OCI-LY1 (cell line): ENCODE results near the gene ZNF665.
"Not testable (repeated sequence)": the region's sequence is repeated elsewhere in the genome, so short reads cannot be mapped to it uniquely, and the experiment has no call there.

Source experiments
- H2AFZ ChIP-seq: fragments of 200-600 bp; sonication (generic), shearing (Covaris generic); 2 replicates; pipeline ENCODE4 v1.6.0; 2014; ENCODE audit warnings: antibody characterized with exemption, mild to moderate bottlenecking, low read length
- H3F3A ChIP-seq: fragments of 200-600 bp; sonication (generic), shearing (Covaris generic); 2 replicates; pipeline ENCODE4 v1.6.0; 2014; ENCODE audit warnings: mild to moderate bottlenecking, antibody characterized with exemption, low read length, moderate library complexity; ENCODE audit not compliant: insufficient read depth
- H3K27ac ChIP-seq: fragments of 200-600 bp; sonication (generic); 2 replicates; pipeline ENCODE4 v1.5.1; 2014; ENCODE audit warnings: low read length, mixed run types, mild to moderate bottlenecking, low read depth; ENCODE audit not compliant: poor library complexity, severe bottlenecking
- H3K27me3 ChIP-seq: fragments of 200-600 bp; sonication (generic); 2 replicates; pipeline ENCODE4 v1.6.0; 2014; ENCODE audit warnings: antibody characterized with exemption, mild to moderate bottlenecking, low read length, moderate library complexity; ENCODE audit not compliant: insufficient read depth
- H3K36me3 ChIP-seq: fragments of 200-600 bp; sonication (generic); 2 replicates; pipeline ENCODE4 v1.6.1; 2014; ENCODE audit warnings: mild to moderate bottlenecking, antibody characterized with exemption, low read length, moderate library complexity, mixed read lengths; ENCODE audit not compliant: insufficient read depth
- H3K4me1 ChIP-seq: fragments of 200-600 bp; sonication (generic); 2 replicates; pipeline ENCODE4 v1.5.1; 2014; ENCODE audit warnings: mild to moderate bottlenecking, low read length, moderate library complexity; ENCODE audit not compliant: insufficient read depth, severe bottlenecking
- H3K4me2 ChIP-seq: fragments of 200-600 bp; sonication (generic), shearing (Covaris generic); 2 replicates; pipeline ENCODE4 v1.6.1; 2014; ENCODE audit warnings: low read length
- H3K4me3 ChIP-seq: fragments of 200-600 bp; sonication (generic); 2 replicates; pipeline ENCODE4 v1.5.1; 2014; ENCODE audit warnings: low read length, low read depth, mild to moderate bottlenecking, mixed read lengths; ENCODE audit not compliant: poor library complexity, severe bottlenecking
- H3K79me2 ChIP-seq: fragments of 200-600 bp; shearing (Covaris generic); 2 replicates; pipeline ENCODE4 v1.6.1; 2016; ENCODE audit warnings: mixed run types, low read length, mixed read lengths; ENCODE audit not compliant: insufficient read depth
- H3K9ac ChIP-seq: fragments of 200-600 bp; sonication (generic), shearing (Covaris generic); 2 replicates; pipeline ENCODE4 v1.6.1; 2014; ENCODE audit warnings: mild to moderate bottlenecking, low read length, mixed read lengths
- H3K9me2 ChIP-seq: fragments of 200-600 bp; sonication (generic), shearing (Covaris generic); 2 replicates; pipeline ENCODE4 v1.6.1; 2014; ENCODE audit warnings: low read depth, mild to moderate bottlenecking, low read length, mixed read lengths
- H3K9me3 ChIP-seq: fragments of 200-600 bp; shearing (Covaris generic); 2 replicates; pipeline ENCODE4 v1.6.1; 2014; ENCODE audit warnings: low read length, mixed read lengths
- H4K20me1 ChIP-seq: fragments of 200-600 bp; sonication (generic), shearing (Covaris generic); 2 replicates; pipeline ENCODE4 v1.6.0; 2016; ENCODE audit warnings: mild to moderate bottlenecking, low read length; ENCODE audit not compliant: insufficient read depth
- CTCF ChIP-seq: fragments of 200-600 bp; sonication (generic), shearing (Covaris generic); IDR thresholded peaks from 2 replicates; pipeline ENCODE4 v1.5.1; 2017; ENCODE audit warnings: mild to moderate bottlenecking, antibody characterized with exemption, low read length, moderate library complexity, mixed read lengths
- EZH2 ChIP-seq: fragments of 200-600 bp; sonication (generic), shearing (Covaris generic); IDR thresholded peaks from 2 replicates; pipeline ENCODE4 v1.8.0; 2017; ENCODE audit warnings: borderline replicate concordance, mixed run types, mild to moderate bottlenecking, antibody characterized with exemption, low read length, moderate library complexity, mixed read lengths

ZNF665 gene

GRCh38 chr19:53192771-53193534 is at the start of gene ZNF665:
ZNF665 (minus strand) TSS chr19:53193358; CDS start chr19:53182898, 10,460 bp downstream.
- Histone ChIP-seq H3F3A (no peaks in the 10 kb centered on the region), H3K9ac (no peak within 1 kb of the TSS), H3K27ac (no peak within 1 kb of the TSS), H3K4me3 (no peak within 1 kb of the TSS), H3K36me3 (no peaks in the 10 kb centered on the region), H3K9me2 (no peaks in the 10 kb centered on the region), H2AFZ (no peak within 1 kb of the TSS), H3K4me2 (no peak within 1 kb of the TSS), H4K20me1 (no peaks in the 10 kb centered on the region), H3K4me1 (no peaks in the 10 kb centered on the region), H3K79me2 (no peaks in the 10 kb centered on the region), H3K9me3 (no peaks in the 10 kb centered on the region), H3K27me3 (no peaks in the 10 kb centered on the region)
- TF ChIP-seq CTCF = no peak

GRCh38 chr19:53237114-53237777 is 44.1 kb upstream of the ZNF665 start:
- Histone ChIP-seq H3K9me3 (peaks cover 27% of the 10 kb centered on the region), H3K9ac (no peak overlapping the region), H3K27ac (no peak overlapping the region), H3K4me3 (no peak overlapping the region), H3K4me2 (no peak overlapping the region), H3K4me1 (no peaks in the 10 kb centered on the region), H3K27me3 (no peaks in the 10 kb centered on the region), H3K79me2 (no peaks in the 10 kb centered on the region), H3F3A (no peaks in the 10 kb centered on the region), H2AFZ (no peak overlapping the region), H3K36me3 (no peaks in the 10 kb centered on the region), H4K20me1 (no peaks in the 10 kb centered on the region), H3K9me2 (no peaks in the 10 kb centered on the region)
- TF ChIP-seq CTCF = no peak
- TF ChIP-seq EZH2 = no peak

DNA sequence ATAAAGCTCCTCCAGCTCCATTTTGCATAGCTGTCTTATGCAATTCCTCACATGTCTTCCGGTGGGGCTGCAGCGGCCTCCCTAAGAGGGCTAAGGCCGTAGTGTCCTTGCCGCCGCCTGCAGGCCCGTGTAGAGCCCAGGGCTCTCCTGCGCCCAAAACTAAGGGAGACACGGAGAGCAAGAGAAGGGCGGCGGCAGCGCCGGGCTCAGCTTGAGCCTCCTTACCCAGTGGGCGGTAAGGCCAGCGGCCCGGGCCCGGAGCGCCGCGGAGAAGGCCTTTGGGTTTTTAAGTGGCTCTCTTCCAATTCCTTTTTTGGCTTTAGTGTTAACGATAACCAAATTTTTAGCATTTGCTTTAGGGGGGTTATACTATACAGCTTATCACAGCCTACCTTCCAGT is 31.4 kb upstream of the ZNF665 start:
- Histone ChIP-seq H3K4me1 (no peaks in the 10 kb centered on the region), H3K9me3 (peaks cover 12% of the 10 kb centered on the region; the same call in 1 of the 2 replicates), H3K79me2 (no peaks in the 10 kb centered on the region), H3K27ac (no peak overlapping the region), H3K9me2 (no peaks in the 10 kb centered on the region), H3K9ac (no peak overlapping the region), H3K27me3 (no peaks in the 10 kb centered on the region), H3K36me3 (no peaks in the 10 kb centered on the region), H3K4me3 (no peak overlapping the region), H3K4me2 (no peak overlapping the region), H3F3A (no peaks in the 10 kb centered on the region), H4K20me1 (no peaks in the 10 kb centered on the region), H2AFZ (no peak overlapping the region)
- TF ChIP-seq EZH2 (no peak), CTCF (no peak)

GRCh38 chr19:53222716-53223115 is 29.6 kb upstream of the ZNF665 start:
- not testable (repeated sequence) for H3K9ac ChIP-seq, H2AFZ ChIP-seq, H3K27ac ChIP-seq, H3K27me3 ChIP-seq, H3K79me2 ChIP-seq, H3K9me2 ChIP-seq, H4K20me1 ChIP-seq, H3K4me3 ChIP-seq, H3F3A ChIP-seq, H3K4me1 ChIP-seq, H3K4me2 ChIP-seq, H3K36me3 ChIP-seq
- peaks cover 18% of the 10 kb centered on the region for H3K9me3 ChIP-seq
